ENCODE data around the gene FGD3.

GRCh38 chr9:92978345-92978875 lies 31.1 kb downstream of the FGD3 start:
- TF ChIP-seq CTCF (IDR thresholded peaks at IDR 0.05; ENCODE audit: low read depth, low read length, missing input control): no peak
- no peak for TF ChIP-seq EGR1 (IDR thresholded peaks at IDR 0.05; ENCODE audit: low read depth in 2 of 2)
- no peak for TF ChIP-seq REST (IDR thresholded peaks at IDR 0.05)
- no peak for TF ChIP-seq TAF1 (conservative IDR thresholded peaks at IDR 0.05)
- TF ChIP-seq FOXA2 (IDR thresholded peaks at IDR 0.05): no peak
- no peak for TF ChIP-seq YY1 (IDR thresholded peaks at IDR 0.05)
- no peak for TF ChIP-seq JUND (IDR thresholded peaks at IDR 0.05)
- TF ChIP-seq MAX (IDR thresholded peaks at IDR 0.05): no peak
- no peak for TF ChIP-seq RAD21 (IDR thresholded peaks at IDR 0.05)

Measured in liver (tissue), 3 donors.